ENCODE results near the gene NRG3.
"Not testable (repeated sequence)": the region's sequence is repeated elsewhere in the genome, so short reads cannot be mapped to it uniquely, and the experiment has no call there.

Gene NRG3

GRCh38 chr10:81963606-81964005 lies 88.6 kb downstream of the NRG3 start:
- DNase-seq = no peak

- DNase-seq = no peak
Measured at GRCh38 chr10:81967716-81968115, 92.7 kb downstream of the NRG3 start.

- DNase-seq = no peak
Measured at GRCh38 chr10:81969136-81969535, 94.1 kb downstream of the NRG3 start.

DNA sequence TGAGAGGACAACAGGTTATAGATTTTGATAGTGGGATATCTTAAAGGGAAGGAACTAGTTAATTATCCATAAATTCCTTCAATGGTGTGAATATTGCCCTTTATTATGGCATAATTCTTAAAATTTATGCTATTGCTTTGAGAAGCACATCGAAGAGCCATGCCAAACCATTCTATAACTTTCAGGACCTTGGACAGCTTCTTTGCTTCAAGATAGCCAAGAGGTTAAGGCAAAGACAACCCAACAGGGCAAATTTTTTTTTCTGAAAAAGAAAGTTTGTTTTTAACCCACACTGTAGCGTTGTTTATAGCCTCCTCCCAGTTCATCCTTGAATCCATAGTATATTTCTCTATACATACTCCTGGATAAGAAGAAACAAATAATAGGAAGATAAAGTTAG lies 103.2 kb downstream of the NRG3 start:
- DNase-seq = no peak

- DNase-seq = no peak
Measured at GRCh38 chr10:81981724-81982123, 106.7 kb downstream of the NRG3 start.

GRCh38 chr10:81984428-81984827 lies 109.4 kb downstream of the NRG3 start:
- DNase-seq = no peak

DNA sequence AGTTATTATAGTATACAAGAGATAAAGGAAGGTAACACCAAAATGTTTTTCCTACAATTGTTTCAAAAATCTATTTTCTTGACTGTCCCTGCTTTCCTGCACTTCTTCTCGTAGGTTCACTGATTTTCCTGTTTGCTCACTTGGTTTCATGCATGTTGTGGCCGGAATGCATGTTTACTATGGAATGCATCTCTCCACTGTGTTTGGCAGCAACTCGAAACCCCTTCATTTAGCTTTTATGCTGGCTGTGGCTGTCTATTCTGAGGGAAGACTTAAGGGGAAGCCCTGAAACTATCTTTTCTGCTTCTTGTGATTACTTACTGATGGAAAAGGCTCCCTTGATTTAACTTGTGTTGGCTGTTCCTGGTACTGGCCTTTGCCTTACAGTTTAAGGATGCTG lies 120.3 kb downstream of the NRG3 start:
- DNase-seq = no peak

DNA sequence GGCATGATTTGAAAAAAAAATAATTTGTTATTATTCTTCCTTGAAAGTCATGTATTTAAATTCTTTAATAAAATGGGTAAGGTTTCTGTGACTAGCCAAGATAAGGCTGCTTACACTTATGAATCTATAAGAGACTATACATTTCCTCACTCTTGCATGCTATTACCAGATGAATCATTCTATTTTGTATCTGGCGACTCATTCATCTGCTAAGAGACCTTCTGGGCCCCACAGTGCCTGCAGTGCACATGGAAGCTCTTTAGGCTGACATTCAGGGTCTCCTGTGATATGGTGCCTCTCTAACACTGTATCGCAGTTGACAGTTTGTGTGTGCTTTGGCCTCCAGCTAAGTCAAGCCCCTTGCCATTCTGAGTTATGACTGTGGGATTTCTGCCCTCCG lies 121.9 kb downstream of the NRG3 start:
- DNase-seq = no peak

- DNase-seq = no peak
Measured at GRCh38 chr10:82020999-82021398, 146.0 kb downstream of the NRG3 start.

GRCh38 chr10:82027711-82028110 lies 152.7 kb downstream of the NRG3 start:
- DNase-seq = no peak

DNA sequence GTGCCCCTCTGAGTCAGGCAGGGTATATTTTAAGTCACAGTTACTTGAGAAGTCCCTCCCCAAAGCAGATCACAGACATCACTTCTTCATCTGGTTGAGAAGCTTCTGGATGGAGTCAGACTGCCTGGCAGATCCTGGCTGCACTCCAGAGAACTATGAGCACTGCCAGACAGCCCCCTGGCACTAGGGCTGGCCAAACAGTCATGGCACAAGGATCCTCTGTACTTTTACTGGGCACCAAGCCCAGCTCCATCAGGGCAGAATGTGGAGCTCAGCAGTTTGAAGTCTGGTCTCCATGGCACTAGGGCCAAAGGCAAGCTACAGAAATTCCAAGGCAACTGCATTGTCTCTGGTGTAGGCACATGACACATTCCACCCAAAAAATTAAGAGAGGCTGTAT lies 162.1 kb downstream of the NRG3 start:
- DNase-seq = no peak

GRCh38 chr10:82038587-82038986 lies 163.6 kb downstream of the NRG3 start:
- no peak for DNase-seq

GRCh38 chr10:82040336-82040735 lies 165.3 kb downstream of the NRG3 start:
- DNase-seq = no peak

DNA sequence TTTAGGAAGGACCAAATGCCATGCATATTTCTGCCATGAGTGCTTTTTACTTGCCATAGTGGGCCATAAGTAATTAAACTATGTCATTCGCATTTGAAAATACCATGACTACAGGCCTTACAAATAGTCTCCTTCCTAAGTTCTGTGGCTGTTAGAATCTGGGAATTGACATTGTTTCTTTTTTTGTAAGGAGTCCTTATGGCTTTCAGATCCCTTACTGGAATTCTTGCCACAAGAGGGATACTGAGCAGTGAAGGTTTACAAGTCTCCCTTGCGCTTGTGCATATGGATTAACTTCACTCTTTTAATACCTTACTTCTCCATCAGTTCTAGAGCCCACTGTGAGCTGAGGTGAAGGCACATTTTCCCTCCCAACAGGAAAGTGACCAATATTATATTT lies 166.0 kb downstream of the NRG3 start:
- no peak for DNase-seq

DNA sequence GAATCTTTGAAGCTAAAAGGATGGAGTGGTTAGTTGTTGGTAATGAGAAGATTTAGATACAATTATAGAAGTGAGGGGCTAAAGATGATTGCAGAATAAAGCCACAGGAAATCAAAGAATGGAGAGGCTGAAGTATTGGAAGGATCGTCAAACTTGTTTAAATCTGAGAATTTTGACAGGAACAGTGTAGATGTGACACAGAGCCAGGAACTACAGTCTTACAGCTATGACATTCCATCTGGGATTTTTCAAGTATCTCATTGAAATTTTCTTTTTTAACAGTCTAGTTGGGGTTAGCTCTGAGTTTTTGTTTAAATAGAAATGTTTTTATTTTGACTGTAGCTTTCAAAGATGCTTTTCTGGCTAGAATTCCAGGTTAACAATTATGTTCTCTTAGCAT lies 181.4 kb downstream of the NRG3 start:
- DNase-seq = no peak

- not testable (repeated sequence) for DNase-seq
Measured at GRCh38 chr10:82067192-82067591, 192.2 kb downstream of the NRG3 start.

DNA sequence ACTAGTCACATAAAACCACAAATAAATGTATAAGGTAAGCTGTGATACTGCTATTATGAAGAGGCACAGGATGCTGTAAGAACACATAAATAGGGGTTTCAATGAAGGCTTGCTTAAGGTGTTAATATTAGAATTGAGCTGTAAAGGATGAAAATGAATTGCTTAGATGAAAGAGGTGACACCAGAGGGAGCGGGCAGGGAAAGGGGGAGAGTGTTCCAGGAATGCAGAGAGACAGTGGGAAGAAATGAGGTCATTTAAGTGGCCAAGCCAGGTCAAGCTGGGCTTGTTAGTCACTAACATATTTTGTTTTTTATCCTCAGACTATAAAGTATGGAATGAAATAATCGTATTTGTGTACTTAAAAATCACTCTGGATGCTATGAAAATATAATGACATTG lies 193.5 kb downstream of the NRG3 start:
- no peak for DNase-seq

DNA sequence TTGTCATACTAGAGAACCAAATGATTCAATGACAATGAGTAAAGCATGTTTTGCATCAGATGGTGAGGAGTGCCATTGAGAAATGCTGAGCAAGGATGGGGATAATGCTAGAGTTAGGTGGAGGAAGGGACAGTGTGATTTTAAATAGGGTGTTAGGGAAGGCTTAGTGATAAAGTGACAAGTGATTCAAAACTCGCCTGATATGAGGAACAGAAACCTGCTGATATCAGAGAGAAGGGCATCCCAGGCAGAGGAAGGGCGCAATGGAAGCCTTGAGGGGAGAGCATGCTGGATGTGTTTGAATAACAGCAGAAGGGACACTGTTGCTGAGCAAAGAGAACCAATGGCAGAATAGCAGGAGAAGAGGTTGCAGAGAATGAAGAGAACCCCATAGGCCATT lies 196.2 kb downstream of the NRG3 start:
- no peak for DNase-seq

GRCh38 chr10:82072124-82072523 lies 197.1 kb downstream of the NRG3 start:
- no peak for DNase-seq

DNA sequence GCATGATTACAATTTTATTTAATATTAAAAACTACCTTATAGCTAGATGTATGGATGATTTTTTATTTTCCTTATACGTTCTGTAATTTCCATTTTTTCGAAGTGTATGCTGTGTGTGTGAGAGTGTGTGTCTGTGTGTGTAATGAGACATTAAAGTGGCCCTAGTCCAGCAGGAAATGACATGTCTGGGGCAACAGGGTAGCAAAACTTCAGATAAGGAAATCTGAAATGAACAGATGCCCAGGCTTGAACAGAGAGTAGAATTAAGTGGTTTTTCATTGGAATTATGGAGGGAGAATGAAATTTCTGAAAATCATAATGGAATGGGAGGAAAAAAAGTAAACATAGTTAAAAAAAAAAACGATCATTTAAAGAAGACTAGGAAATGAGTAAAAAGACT lies 200.6 kb downstream of the NRG3 start:
- no peak for DNase-seq

- DNase-seq = no peak
Measured at GRCh38 chr10:82084496-82084895, 209.5 kb downstream of the NRG3 start.

DNA sequence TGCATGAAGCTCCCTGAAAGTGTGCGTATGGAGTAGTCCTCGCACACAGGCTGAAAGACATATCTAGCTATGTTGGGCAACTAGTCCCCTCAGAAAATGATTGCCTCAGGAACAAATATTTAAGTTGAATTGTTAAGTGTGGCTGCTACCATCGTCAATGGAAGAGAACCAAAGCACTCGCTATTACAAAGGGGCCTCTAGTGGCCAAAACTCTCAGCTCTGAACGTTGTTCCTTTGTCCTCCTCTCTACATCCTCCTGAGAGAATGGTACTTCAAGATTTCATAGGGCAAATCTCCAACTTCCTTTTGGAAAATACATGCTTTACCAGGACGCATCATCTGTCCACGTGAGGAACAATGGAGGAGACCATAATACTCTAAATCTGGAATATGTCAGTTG lies 209.9 kb downstream of the NRG3 start:
- DNase-seq = no peak

DNA sequence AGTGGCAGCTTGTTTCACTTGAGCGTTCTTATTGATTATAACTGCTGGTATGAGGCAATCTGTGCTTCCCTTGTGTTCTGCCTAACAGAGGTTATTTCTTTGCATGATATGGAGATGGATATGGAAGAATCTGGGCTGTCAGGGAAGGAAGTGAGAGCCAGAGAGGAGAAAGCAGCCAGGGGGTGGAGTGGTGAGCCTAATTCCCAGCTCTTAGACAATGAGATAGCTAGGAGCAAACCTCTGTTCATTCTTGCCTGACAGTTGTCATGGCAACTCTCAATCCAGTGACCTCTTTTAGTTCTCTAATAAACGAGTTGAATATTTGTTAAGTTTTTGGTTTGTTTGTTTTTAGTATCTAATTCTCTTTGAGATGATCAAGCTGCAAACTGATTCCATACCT lies 214.3 kb downstream of the NRG3 start:
- no peak for DNase-seq

GRCh38 chr10:82091413-82091812 lies 216.4 kb downstream of the NRG3 start:
- DNase-seq = no peak

- no peak for DNase-seq
Measured at GRCh38 chr10:82092111-82092510, 217.1 kb downstream of the NRG3 start.

GRCh38 chr10:82124713-82125112 lies 249.7 kb downstream of the NRG3 start:
- no peak for DNase-seq

Measured in CD4-positive, alpha-beta T cell treated with Interleukin-17A for 4 hours (primary cell).